Measurements from ENCODE around the gene C16orf90. TPM values are rescaled to one million over a fixed set of nuclear protein-coding genes. Genes with fewer than 3 reads are reported as not detected.

The C16orf90 gene
- total and polyA plus RNA-seq, 2 donors (not counting 1 experiment from before 2014, with no cell fraction given): not detected

GRCh38 chr16:3485821-3486505 lies 9.3 kb downstream of the C16orf90 start:
- no peak for DNase-seq (ENCODE audit: low read depth in 2 of 2)
- peaks cover 24% of the 10 kb centered on the region for H3K36me3 ChIP-seq (ENCODE audit: control insufficient read depth, insufficient read depth, low read length)
- H3K4me2 ChIP-seq (ENCODE audit: extremely low read depth, insufficient read depth, low read length): no peak overlapping the region
- H3K27me3 ChIP-seq (ENCODE audit: control insufficient read depth, insufficient read depth, low read length): no peaks in the 10 kb centered on the region
- no peaks in the 10 kb centered on the region for H4K20me1 ChIP-seq (ENCODE audit: control insufficient read depth, extremely low read depth, insufficient read depth, low read length)
- no peak overlapping the region for H3K4me3 ChIP-seq (replicated peaks in 1 of 4; ENCODE audit: control extremely low read depth in 1 of 4, insufficient read depth in 1 of 4, low read depth in 3 of 4, low read length in 4 of 4)
- no peak overlapping the region for H3K9ac ChIP-seq (ENCODE audit: insufficient read depth, low read length)
- H3K79me2 ChIP-seq (ENCODE audit: control insufficient read depth, insufficient read depth, low read length): no peaks in the 10 kb centered on the region
- H3K4me1 ChIP-seq (ENCODE audit: control insufficient read depth, extremely low read depth, insufficient read depth, low read length): no peaks in the 10 kb centered on the region
- no peak for TF ChIP-seq EZH2 (IDR thresholded peaks at IDR 0.05; ENCODE audit: low read length, missing control alignments)
- TF ChIP-seq, protein P1, sequence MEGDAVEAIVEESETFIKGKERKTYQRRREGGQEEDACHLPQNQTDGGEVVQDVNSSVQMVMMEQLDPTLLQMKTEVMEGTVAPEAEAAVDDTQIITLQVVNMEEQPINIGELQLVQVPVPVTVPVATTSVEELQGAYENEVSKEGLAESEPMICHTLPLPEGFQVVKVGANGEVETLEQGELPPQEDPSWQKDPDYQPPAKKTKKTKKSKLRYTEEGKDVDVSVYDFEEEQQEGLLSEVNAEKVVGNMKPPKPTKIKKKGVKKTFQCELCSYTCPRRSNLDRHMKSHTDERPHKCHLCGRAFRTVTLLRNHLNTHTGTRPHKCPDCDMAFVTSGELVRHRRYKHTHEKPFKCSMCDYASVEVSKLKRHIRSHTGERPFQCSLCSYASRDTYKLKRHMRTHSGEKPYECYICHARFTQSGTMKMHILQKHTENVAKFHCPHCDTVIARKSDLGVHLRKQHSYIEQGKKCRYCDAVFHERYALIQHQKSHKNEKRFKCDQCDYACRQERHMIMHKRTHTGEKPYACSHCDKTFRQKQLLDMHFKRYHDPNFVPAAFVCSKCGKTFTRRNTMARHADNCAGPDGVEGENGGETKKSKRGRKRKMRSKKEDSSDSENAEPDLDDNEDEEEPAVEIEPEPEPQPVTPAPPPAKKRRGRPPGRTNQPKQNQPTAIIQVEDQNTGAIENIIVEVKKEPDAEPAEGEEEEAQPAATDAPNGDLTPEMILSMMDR (conservative IDR thresholded peaks at IDR 0.05 in 1 of 2, IDR thresholded peaks at IDR 0.05 in 1 of 2; ENCODE audit: low read depth in 1 of 2, low read length in 2 of 2): no peak
- no peak overlapping the region for H2AFZ ChIP-seq (ENCODE audit: low read length)
- H3K27ac ChIP-seq (ENCODE audit: insufficient read depth, low read length): no peak overlapping the region
- no peaks in the 10 kb centered on the region for H3K9me3 ChIP-seq (ENCODE audit: control insufficient read depth, insufficient read depth, low read depth, low read length)

- Histone ChIP-seq H3K9me3 (ENCODE audit: control insufficient read depth, insufficient read depth, low read depth, low read length) (no peaks in the 10 kb centered on the region), H3K4me1 (ENCODE audit: control insufficient read depth, extremely low read depth, insufficient read depth, low read length) (no peaks in the 10 kb centered on the region), H4K20me1 (ENCODE audit: control insufficient read depth, extremely low read depth, insufficient read depth, low read length) (no peaks in the 10 kb centered on the region), H3K4me2 (ENCODE audit: extremely low read depth, insufficient read depth, low read length) (no peak overlapping the region), H3K79me2 (ENCODE audit: control insufficient read depth, insufficient read depth, low read length) (no peaks in the 10 kb centered on the region), H3K9ac (ENCODE audit: insufficient read depth, low read length) (no peak overlapping the region), H2AFZ (ENCODE audit: low read length) (no peak overlapping the region), H3K4me3 (replicated peaks in 1 of 4; ENCODE audit: control extremely low read depth in 1 of 4, insufficient read depth in 1 of 4, low read depth in 3 of 4, low read length in 4 of 4) (no peak overlapping the region), H3K27ac (ENCODE audit: insufficient read depth, low read length) (no peak overlapping the region), H3K27me3 (ENCODE audit: control insufficient read depth, insufficient read depth, low read length) (no peaks in the 10 kb centered on the region), H3K36me3 (ENCODE audit: control insufficient read depth, insufficient read depth, low read length) (peaks cover 24% of the 10 kb centered on the region)
- no peak for DNase-seq (ENCODE audit: low read depth in 2 of 2)
- TF ChIP-seq, protein P1 (conservative IDR thresholded peaks at IDR 0.05 in 1 of 2, IDR thresholded peaks at IDR 0.05 in 1 of 2; ENCODE audit: low read depth in 1 of 2, low read length in 2 of 2): no peak
- no peak for TF ChIP-seq EZH2 (IDR thresholded peaks at IDR 0.05; ENCODE audit: low read length, missing control alignments)
Measured at GRCh38 chr16:3485097-3485745, 10.1 kb downstream of the C16orf90 start.

DNA sequence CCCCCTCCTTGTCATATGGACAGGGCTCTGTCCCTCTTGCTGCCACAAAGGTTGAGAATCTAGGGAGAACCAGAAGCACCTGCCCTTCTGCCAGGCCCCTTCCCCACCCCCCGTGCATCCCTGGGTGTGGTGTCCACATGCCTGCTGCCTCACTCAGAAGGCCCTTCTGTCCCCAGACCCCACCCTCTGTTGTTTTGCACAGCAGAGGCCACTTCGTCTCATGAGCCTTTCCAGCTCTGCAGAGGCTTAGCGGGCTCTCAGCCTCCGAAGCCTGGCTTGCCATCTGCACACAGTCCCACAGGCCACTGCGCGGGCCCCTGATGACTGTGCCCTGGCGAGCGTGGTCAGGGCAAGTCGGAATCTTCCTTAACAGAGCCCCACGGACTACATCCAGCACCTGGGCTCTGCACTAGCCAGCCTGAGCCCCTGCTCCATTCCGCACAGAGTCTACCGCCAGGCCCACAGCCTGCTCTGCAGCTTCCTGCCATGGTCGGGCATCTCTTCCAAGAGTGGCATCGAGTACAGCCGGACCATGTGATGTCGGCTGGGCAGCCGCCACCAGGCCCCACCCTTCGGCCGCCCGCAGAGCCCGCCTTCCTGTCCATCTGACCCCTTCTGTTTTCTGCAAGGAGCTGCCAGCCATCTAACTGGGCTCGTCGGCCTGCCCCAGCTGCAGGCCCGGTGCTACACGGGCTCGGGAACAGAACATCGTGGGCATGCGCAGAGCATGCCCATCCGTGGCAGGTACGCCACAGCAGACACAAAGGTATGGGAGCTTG lies 10.8 kb downstream of the C16orf90 start:
- H3K4me3 ChIP-seq (replicated peaks in 1 of 4; ENCODE audit: control extremely low read depth in 1 of 4, insufficient read depth in 1 of 4, low read depth in 3 of 4, low read length in 4 of 4): no peak overlapping the region
- H3K36me3 ChIP-seq (ENCODE audit: control insufficient read depth, insufficient read depth, low read length): peaks cover 24% of the 10 kb centered on the region
- H3K27me3 ChIP-seq (ENCODE audit: control insufficient read depth, insufficient read depth, low read length): no peaks in the 10 kb centered on the region
- no peak overlapping the region for H3K9ac ChIP-seq (ENCODE audit: insufficient read depth, low read length)
- TF ChIP-seq EZH2 (IDR thresholded peaks at IDR 0.05; ENCODE audit: low read length, missing control alignments): no peak
- TF ChIP-seq, protein P1 (conservative IDR thresholded peaks at IDR 0.05 in 1 of 2, IDR thresholded peaks at IDR 0.05 in 1 of 2; ENCODE audit: low read depth in 1 of 2, low read length in 2 of 2): no peak
- H3K4me2 ChIP-seq (ENCODE audit: extremely low read depth, insufficient read depth, low read length): no peak overlapping the region
- H3K27ac ChIP-seq (ENCODE audit: insufficient read depth, low read length): no peak overlapping the region
- H2AFZ ChIP-seq (ENCODE audit: low read length): no peak overlapping the region
- no peaks in the 10 kb centered on the region for H3K79me2 ChIP-seq (ENCODE audit: control insufficient read depth, insufficient read depth, low read length)
- no peaks in the 10 kb centered on the region for H3K9me3 ChIP-seq (ENCODE audit: control insufficient read depth, insufficient read depth, low read depth, low read length)
- no peak for DNase-seq (ENCODE audit: low read depth in 2 of 2)
- H4K20me1 ChIP-seq (ENCODE audit: control insufficient read depth, extremely low read depth, insufficient read depth, low read length): no peaks in the 10 kb centered on the region
- no peaks in the 10 kb centered on the region for H3K4me1 ChIP-seq (ENCODE audit: control insufficient read depth, extremely low read depth, insufficient read depth, low read length)

Data from fibroblast of lung (primary cell).